GM19238 (cell line): ENCODE data around the gene MACROD2.

Experiments used
- DNase-seq: peaks from one replicate; pipeline ENCODE4 v3.0.0; 2011; ENCODE audit warnings: low spot score; ENCODE audit not compliant: insufficient read length

Gene MACROD2

DNA sequence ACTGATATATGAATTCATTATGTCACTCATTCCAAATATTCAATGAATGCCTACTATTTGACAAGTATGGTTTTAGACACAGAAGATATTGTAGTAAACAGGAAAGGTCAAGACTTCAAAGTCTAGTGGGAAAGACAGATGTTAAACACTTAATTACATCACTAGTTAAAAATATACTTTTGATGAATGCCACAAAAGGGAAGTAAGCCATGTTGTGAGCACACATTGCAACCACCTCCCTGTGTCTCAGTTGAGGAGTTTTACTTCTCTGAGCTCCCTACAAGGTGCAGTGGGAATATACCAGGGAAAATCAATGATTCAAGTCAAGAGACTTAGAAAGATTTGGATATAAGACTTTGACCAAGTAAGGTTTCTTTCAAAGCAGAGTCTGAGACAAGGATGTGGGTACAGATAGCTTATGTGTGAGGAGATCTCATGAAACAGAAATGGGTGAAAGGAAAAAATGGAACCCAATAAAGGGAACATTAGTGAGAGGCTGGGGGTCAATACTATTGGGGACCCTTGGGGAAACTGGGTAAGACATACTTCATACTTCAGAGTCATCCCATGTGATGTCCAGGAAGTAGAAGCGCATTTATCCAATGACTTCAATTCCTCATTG, 2074.2 kb downstream of the MACROD2 start:
- DNase-seq: no peak

DNA sequence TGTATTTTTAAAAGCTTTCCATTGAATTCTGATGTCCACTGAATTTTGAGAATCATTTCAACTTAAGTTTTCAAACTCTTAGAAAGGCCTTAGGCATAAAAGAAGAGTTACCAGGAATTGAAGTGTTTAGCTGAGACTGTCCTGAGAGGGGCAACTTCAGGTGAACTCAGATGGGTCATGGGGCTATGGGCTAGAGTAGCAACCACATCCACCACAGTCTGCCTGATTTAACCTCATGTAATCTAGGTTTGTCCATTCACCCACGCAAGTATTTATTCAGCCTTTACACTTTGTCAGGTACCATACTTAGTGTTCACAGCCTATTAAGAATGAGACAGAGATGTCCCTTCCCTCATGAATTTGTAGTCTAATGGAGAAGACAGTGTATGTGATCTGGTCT, 2076.9 kb downstream of the MACROD2 start:
- no peak for DNase-seq

GRCh38 chr20:16078172-16078898, 2083.0 kb downstream of the MACROD2 start:
- DNase-seq: no peak

DNA sequence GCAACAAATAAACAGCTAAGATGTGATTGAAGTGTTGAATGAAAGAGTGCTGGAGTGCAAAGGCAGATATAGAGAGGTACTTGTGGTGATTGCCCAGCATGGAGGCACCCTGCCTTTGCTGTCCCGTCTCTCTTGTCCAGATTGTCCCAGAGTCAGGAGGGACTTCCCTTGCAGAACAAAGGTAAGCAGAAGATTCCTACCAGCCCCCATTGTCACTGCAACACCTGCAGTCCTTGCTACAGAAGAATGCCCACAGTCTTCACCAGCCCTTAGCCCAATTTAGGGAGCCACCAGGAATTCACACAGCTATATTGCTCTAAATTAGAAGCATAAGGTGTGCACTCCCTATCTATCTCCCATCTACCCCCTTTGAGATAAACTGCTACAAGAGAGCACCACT, 2086.1 kb downstream of the MACROD2 start:
- DNase-seq: no peak

DNA sequence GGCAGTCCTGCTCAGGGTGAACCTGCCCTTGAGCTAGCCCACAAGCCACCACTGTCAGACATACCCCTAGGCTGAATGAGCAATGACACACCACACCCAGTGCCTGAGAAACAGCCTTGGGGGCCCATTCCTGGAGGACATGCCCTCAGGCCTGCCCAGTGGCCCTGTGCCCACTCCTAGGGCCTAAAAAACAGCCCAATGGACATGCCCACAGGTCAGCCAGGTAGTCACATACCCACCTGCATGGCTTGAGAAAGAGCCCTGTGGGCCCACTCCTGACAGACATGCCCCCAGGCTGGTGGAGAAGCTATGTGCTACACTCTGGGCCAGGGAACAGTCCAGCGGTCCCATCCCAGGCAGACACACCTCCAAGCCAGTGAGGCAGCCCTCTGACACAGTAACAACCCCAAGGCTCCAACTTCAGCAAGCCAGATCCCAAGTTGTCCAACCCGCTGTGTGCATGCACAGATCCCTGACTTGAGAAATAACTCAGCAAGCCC, 2086.8 kb downstream of the MACROD2 start:
- no peak for DNase-seq

DNA sequence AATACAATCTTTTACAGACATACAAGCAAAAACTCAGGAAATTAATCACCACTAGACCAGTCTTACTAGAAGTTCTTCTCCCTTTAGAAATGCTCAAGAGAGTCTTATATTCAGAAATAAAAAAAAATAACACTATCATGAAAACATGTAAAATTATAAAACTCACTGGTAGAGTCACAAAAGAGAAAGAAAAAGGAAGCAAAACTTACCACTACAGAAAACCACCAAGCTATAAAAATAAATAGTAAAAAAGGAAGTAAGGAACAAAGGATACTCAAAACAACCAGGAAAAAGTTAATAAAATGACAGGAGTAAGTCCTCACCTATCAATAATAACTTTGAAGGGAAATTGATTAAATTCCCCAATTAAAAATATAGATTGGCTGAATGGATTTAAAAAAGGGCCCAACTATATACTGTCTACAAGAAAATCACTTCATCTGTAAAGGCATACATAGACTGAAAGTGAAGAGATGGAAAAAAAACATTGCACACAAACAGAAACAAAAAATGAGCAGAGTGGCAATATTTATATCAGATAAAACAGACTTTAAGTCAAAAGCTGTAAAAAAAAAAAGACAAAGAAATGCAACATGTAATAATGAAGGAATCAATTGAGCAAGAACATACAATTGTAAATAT, 2088.4 kb downstream of the MACROD2 start:
- DNase-seq: no peak

DNA sequence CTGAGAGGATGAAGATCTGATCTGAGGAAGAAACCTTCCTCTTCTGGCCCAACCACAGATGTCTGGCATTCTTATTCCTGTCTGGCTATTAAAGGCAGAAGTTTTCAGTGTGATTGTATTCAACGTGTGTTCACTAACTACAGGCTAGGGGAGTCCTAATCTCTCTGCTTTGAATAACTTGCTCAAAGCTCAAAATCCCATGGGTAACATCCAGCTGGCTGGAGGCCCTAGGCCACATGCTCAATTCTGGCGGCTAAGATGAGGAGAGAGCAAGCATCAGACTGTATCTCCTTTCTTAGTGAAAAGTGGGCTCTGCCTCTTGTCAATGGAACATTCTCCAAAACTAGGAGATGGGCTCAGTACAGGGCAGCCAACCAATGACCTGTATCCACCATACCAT, 2099.9 kb downstream of the MACROD2 start:
- no peak for DNase-seq

- no peak for DNase-seq
Measured at GRCh38 chr20:16096756-16097326, 2101.5 kb downstream of the MACROD2 start.

DNA sequence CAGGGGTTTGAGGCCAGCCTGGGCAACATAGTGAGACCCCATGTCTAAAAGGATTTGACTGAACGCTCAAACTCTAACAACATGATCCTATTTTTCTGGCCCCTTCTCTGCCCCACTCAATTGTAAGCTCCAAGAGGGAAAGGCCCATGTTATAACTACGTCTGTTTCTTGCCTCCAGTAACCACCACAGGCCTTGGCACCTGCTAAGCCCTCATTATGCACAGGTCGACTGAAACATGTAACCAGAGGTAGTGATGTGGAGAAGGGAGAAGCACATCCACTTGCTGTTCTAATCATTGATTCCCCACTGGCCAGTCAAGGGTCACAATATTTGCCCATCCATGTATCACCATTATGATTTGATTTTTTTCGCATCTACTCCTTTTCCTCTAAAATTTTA, 2102.5 kb downstream of the MACROD2 start:
- no peak for DNase-seq

DNA sequence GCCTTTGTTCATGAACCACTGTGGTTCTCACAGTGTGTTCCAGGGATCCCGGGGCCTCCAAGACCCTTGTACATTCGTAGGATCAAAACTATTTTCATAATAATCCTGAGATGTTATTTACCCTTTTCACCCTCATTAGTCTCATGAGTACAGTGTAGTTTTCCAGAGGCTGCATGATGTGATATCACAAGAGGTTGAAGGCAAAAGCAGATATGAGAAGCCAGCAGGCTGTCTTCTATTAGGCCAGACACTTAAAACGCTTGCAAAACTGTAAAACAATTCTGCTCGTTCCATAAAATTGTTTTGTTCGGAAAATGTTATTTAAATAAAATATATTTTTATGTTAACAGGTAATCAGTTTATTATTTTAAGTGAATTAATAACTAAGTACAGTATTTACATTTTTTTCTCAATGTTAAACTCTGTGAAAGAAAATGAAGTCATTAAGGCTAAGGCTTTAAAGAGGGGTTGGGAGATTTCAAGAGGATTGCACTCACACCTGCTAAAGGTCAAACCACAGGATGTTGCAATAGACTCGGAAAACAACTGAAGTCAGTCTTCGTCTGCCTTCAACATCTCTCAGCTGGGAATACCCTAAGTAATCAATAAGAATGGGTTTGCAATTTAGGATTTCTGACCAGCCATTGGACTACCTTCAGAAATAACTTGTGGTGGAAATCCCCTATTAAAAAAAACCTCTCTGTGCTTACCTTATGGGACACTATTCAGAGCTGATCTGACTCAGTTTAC, 2103.7 kb downstream of the MACROD2 start:
- no peak for DNase-seq

DNA sequence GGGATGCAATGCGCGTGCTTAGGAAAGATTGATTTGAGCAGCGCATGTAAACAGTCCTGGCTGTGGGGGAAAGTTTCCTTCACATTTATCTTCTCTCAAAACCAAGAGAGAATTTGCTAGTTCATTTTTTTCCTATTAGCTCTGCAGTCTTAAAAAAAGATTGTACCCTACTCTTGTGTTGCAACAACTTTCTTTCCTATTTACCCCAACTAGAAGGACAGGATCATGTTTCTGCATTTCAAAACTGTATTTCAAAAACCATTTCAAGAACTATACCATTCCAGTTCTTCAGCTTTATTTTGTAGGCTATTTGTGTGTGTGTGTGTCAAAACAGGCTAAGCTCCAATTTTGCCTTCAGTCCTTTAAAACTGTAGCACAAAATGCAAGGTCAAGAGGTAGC, 2104.8 kb downstream of the MACROD2 start:
- no peak for DNase-seq

- DNase-seq: no peak
Measured at GRCh38 chr20:16100767-16101166, 2105.5 kb downstream of the MACROD2 start.
